ENCODE measurements around the gene ITGAL. TPM values are rescaled to one million over a fixed set of nuclear protein-coding genes. Genes with fewer than 3 reads are reported as not detected.

Gene ITGAL
- total RNA-seq: 1 to 10 TPM; 1.6 to 2.3 (median 1.8) TPM

DNA sequence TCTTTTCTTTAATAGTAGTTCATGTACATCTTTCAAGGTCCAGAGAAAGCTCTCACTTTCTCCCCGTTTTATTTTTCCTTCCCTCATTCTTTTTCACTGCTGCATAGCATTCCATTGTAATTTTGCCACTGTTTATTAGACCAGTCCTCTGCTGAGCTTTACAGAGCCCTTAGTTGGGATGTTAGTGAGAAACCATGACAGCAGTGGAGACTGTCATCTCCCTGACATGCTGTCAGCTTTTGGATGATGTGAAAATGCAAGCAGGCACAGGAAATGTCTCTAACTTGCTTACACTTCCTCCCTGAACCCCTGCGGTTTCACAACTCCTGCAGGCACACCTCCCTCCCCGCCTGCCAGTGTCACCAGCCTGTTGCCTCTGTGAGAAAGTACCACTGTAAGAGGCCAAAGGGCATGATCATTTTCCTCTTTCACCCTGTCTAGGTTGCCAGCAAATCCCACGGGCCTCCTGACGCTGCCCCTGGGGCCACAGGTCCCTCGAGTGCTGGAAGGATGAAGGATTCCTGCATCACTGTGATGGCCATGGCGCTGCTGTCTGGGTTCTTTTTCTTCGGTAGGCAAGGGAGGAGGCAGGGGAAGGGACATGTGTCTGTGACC is at the start of gene ITGAL:
Gene ITGAL, plus strand, starts transcription at position 415 of the 615 bp plus-strand sequence. Its CDS starts 96 bp downstream, at position 511.
- TF ChIP-seq, protein P1, sequence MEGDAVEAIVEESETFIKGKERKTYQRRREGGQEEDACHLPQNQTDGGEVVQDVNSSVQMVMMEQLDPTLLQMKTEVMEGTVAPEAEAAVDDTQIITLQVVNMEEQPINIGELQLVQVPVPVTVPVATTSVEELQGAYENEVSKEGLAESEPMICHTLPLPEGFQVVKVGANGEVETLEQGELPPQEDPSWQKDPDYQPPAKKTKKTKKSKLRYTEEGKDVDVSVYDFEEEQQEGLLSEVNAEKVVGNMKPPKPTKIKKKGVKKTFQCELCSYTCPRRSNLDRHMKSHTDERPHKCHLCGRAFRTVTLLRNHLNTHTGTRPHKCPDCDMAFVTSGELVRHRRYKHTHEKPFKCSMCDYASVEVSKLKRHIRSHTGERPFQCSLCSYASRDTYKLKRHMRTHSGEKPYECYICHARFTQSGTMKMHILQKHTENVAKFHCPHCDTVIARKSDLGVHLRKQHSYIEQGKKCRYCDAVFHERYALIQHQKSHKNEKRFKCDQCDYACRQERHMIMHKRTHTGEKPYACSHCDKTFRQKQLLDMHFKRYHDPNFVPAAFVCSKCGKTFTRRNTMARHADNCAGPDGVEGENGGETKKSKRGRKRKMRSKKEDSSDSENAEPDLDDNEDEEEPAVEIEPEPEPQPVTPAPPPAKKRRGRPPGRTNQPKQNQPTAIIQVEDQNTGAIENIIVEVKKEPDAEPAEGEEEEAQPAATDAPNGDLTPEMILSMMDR (IDR thresholded peaks at IDR 0.05): no peak
- no peak for TF ChIP-seq POLR2A (IDR thresholded peaks at IDR 0.05)
- no peak within 1 kb of the TSS for H3K4me3 ChIP-seq (ENCODE audit: low read depth, poor library complexity, severe bottlenecking)
- peak in 1 of 2 donors; percentile 27 for DNase-seq (ENCODE audit: low spot score in 2 of 2)
- 63 to 70% methylated on average over 8 of the region's 8 CpGs for WGBS, 2 donors
- intact Hi-C loops (cut with DNase I; ENCODE audit: low total_unique reads): no loop called here

DNA sequence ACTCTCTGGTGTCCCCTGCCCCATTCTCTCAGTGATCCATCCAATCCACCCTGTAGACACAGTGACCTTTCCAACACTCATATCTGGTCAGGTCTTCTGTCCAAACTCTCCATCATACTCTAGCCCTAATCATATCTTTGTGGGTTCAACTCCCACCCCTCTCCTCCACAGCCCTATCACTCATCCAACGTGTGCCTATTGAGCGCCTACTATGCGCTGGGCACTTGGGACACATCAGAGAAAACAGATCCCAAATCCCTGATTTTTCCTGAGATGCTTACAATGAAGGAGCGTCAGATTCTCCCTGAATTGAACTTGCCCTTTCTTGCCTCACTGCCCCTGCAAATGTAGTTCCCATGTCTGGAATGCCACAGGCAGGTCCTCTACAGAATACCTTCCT is 44.5 kb upstream of the ITGAL start:
- no peak overlapping the region for H3K4me3 ChIP-seq (ENCODE audit: low read depth, poor library complexity, severe bottlenecking)
- DNase-seq (ENCODE audit: low spot score in 2 of 2): no peak
- WGBS, 2 donors: 91 to 97% methylated on average over 4 of the region's 4 CpGs
- no peak for TF ChIP-seq POLR2A (IDR thresholded peaks at IDR 0.05)
- TF ChIP-seq, protein P1 (IDR thresholded peaks at IDR 0.05): no peak
- intact Hi-C loops (cut with DNase I; ENCODE audit: low total_unique reads): no loop called here

- WGBS, 2 donors: 2% methylated on average over 11 of the region's 11 CpGs
- DNase-seq (ENCODE audit: low spot score in 2 of 2): no peak
Observed at GRCh38 chr16:30429418-30429677, 43.2 kb upstream of the ITGAL start.

DNA sequence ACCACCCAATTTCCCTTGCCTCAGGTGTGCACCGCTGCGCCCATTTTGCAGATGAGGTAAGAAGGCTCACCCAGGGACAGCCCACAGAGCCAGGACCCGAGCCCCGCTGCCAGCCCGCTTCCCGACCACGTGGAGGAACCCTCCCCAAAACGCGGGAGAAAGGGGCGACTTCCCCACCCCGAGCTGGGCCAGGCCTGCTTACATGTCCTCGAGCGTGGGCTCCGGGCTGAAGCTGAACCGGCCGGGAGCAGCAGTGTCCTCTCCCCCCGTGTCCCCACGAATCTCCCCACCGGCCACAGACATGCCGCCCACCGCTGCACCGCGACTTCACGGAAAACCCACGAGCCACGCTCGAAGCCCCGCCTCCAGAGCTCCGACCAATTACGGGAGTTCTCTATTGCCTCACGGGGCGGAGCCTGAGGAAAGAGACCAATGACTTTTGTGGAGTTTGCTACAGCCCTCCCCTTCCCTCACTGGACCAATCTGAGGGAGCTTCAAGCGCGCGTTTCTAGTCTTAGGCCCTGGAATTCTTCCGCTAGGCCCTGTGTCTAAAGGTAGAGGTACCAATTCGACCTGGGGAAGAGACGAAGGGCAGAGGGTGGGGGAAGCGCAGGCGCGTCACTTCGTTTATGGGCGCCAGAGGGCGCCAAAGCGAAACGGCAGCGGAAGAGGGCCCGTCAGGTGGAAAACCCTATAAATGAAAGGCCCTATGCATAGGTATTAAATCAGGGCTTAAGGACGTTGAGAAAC is 42.7 kb upstream of the ITGAL start, which contains the start of gene DCTPP1:
Gene DCTPP1, minus strand, starts transcription at position 353 of the 750 bp plus-strand sequence. Its CDS starts 50 bp downstream, at position 303.
- 0 to 2% methylated on average over 21 to 47 of the region's 49 CpGs for WGBS, 2 donors
- TF ChIP-seq POLR2A (IDR thresholded peaks at IDR 0.05): no peak
- TF ChIP-seq, protein P1 (IDR thresholded peaks at IDR 0.05): no peak
- intact Hi-C loops (cut with DNase I; ENCODE audit: low total_unique reads): no loop called here
- peak; percentile 97 to 99 for DNase-seq (ENCODE audit: low spot score in 2 of 2)
- peak within 1 kb of the TSS; percentile 65 for H3K4me3 ChIP-seq (ENCODE audit: low read depth, poor library complexity, severe bottlenecking)

More at GRCh38 chr16:30429418-30429677, 43.2 kb upstream of the ITGAL start:
- no peak for TF ChIP-seq POLR2A (IDR thresholded peaks at IDR 0.05)
- TF ChIP-seq, protein P1 (IDR thresholded peaks at IDR 0.05): no peak
- H3K4me3 ChIP-seq (ENCODE audit: low read depth, poor library complexity, severe bottlenecking): peak overlapping the region; percentile 65
- intact Hi-C loops (cut with DNase I; ENCODE audit: low total_unique reads): no loop called here

DNA sequence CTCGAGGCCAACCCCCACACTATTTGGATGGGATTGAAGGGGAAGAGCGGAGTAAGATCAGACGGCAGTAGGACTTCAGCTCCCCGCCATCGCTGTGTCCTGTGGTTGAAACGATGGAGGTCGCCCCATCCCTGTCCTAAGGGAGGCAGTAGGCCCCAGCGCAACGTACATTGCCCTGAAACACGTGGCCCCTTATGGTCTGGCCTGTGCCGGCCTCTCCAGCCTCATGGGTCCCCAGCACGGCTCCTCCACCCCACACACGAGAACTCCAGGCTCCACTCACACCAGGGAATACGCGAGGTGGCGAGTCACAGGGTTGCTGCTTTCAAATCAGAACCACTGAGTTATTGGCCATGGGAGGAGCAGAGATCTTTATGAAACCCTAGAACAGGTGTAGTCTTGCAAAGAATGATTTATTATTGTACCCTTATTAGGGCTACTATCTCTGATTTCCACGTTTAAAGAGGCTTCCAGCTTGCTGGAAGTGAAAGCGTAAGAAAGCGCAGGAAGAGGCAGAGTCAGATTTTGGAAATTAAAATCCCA is 42.0 kb upstream of the ITGAL start:
- H3K4me3 ChIP-seq (ENCODE audit: low read depth, poor library complexity, severe bottlenecking): no peak overlapping the region
- 54 to 55% methylated on average over 17 to 19 of the region's 19 CpGs for WGBS, 2 donors
- TF ChIP-seq, protein P1 (IDR thresholded peaks at IDR 0.05): peak in 1 of 3 donors; percentile 56
- TF ChIP-seq POLR2A (IDR thresholded peaks at IDR 0.05): no peak
- DNase-seq (ENCODE audit: low spot score in 2 of 2): no peak
- intact Hi-C loops (cut with DNase I; ENCODE audit: low total_unique reads): no loop called here
